Pons (tissue), 1 donor: Measurements from ENCODE around the gene UHRF1.
"Not testable (repeated sequence)": the region's sequence is repeated elsewhere in the genome, so short reads cannot be mapped to it uniquely, and the experiment has no call there.

ENCODE experiments used
- DNase-seq: peaks from one replicate; pipeline ENCODE4 v3.0.0-alpha.2; 2016; ENCODE audit warnings: low spot score

UHRF1 gene

GRCh38 chr19:4900879-4901278 lies 8.4 kb upstream of the UHRF1 start:
- not testable (repeated sequence) for DNase-seq

DNA sequence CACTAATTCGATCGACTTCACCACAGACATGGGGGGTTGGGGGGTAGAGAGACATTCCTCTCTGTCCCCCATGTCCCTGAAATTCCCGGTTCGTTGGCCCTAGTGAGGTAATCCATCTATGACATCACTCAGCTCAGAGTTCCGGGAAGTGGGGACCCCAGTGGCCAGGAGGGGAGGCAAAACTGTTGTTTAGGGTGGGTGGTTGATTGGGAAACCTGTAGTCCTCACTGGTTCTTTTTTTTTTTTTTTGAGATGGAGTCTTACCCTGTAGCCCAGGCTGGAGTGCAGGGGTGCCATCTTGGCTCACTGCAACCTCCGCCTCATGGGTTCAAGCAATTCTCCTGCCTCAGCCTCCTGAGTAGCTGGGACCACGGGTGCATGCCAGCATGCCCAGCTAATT lies 6.5 kb upstream of the UHRF1 start, which contains the start of gene ARRDC5:
Gene ARRDC5, minus strand, starts transcription at position 101 of the 400 bp plus-strand sequence. Its CDS starts 71 bp downstream, at position 30.
- DNase-seq, result no peak

- DNase-seq, result no peak
Measured at GRCh38 chr19:4904481-4904880, 4.8 kb upstream of the UHRF1 start.

DNA sequence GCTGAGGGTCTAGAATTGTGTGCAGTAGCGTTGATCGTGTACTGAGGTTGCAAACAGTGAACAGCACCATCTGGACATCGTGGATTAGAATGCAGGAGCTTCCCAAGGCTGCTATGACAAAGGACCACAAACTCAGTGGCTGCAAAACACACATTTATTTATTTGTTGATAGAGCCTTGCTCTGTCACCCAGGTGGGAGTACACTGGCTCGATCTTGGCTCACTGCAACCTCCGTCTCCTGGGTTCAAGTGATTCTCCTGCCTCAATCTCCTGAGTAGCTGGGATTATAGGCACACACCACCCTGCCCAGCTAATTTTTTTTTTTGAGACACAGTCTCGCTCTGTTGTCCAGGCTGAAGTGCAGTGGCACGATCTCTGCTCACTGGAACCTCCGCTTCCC lies 2.3 kb upstream of the UHRF1 start:
- no peak for DNase-seq

DNA sequence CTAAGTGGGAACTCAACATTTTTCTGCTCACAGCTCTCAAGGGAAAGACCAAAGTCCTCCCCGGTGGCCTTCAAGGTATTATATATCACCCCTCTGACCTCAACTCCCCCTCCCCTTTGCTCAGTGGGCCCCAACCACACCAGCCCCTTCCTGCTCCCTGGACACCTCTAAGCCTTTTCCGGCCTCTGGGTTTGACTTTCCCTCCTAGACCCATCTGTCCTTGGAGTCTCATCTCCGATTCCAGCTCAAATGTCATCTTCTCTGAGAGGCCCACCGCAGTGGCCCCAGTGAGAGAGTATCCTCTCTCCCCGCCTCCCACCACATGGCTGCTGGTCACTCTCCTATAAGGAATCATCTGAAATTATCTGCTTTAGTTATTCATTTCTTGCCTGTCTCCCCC lies 941 bp upstream of the UHRF1 start:
- no peak for DNase-seq

GRCh38 chr19:4908781-4909155 lies 533 bp upstream of the UHRF1 start:
- DNase-seq, result no peak

GRCh38 chr19:4909897-4910593 lies 744 bp downstream of the UHRF1 start:
- peak; percentile 86 for DNase-seq

GRCh38 chr19:4910594-4911281 lies 1.4 kb downstream of the UHRF1 start:
- DNase-seq, result peak; percentile 65

DNA sequence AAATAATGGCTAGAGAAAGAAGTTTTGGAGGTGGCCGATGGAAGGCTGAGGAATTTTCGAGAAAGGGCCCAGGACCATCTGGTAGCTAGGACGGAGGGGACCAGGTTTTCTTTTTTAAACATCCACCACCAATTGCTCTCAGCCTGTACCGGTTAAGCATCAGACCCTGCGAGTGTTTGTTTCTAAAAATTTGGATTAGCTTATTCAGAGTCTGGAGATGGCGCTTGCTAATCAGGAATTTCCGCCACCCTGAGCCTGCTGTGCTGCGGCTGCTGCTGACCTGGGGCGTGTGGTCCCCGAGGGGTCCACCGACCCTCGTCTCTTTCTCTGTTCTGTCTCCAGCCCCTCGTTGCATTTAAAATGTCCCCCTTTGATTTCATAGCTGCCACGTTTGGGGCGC lies 2.0 kb downstream of the UHRF1 start:
- no peak for DNase-seq

DNA sequence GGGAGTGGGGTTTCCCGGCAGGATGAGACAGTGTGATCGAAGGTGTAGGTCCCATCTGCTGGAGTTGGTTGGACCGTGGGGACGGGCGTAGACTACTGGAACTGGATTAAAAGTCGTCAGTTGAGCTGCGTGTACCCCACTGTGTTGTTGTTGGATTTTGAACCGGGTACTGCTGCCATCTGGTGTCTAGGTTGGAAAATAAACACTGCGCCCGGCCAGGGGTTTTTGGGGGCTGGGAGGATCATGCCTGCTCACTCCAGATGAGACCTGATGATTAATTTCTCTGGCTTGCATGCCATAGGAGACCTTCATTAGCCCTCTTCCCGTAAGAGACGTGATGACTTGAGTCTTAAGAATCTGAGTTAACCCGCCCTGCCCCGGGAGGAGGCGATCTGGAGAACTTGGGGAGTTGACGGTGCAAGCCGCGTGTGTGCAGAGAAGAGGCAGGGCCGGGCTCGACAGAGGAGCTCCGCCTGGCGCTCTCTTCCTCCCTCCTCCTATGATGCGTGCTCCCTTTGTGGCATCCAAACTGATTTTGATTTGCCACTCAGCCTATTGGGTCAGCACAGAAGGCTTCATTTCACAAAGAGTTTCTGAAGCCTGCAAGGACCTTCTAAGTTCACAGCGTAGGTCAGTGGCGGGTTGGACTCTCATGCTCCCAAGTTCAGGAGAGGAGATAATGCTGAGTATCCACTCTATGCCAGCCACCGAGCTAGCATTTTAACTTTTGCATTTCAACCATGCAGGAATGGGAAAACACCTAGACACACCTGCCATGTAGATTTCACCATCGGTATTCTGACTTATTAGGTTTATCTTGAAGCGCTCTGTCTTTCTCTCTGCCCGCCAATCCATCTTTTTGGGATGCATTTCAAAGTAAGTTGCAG lies 2.7 kb downstream of the UHRF1 start:
- DNase-seq, result peak; percentile 77

DNA sequence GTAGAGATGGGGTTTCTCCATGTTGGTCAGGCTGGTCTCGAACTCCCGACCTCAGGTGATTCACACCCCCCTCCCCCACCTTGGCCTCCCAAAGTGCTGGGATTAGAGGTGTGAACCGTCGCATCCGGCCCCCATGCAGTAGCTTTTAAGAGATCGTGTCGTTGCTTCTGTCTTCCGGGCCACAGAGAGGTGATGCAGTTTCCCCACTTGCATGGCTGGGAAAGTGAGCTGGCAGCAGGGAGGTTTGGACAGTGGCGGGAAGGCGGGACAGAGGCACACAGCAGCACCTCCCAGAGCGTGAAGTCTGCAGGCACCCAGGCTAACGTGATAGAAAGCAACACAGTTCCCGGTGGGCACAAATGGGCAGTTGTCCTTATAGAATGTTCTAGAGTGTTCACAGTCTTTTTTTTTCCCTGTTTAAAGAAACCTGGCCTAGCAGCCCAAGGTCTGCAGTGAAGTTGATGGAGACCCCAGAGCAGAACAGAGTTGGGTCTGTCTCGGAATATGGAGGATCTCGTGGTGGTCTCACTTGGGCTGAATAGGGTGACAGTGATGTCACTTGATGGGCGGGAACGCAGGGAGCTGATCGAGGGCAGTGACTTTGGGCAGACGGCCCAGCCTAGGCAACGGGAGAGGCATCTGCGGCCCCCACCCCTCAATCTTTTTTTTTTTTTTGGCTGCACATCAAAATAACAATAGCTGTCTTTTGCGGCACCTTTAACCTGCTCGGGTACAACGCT lies 4.9 kb downstream of the UHRF1 start:
- DNase-seq, result no peak

DNA sequence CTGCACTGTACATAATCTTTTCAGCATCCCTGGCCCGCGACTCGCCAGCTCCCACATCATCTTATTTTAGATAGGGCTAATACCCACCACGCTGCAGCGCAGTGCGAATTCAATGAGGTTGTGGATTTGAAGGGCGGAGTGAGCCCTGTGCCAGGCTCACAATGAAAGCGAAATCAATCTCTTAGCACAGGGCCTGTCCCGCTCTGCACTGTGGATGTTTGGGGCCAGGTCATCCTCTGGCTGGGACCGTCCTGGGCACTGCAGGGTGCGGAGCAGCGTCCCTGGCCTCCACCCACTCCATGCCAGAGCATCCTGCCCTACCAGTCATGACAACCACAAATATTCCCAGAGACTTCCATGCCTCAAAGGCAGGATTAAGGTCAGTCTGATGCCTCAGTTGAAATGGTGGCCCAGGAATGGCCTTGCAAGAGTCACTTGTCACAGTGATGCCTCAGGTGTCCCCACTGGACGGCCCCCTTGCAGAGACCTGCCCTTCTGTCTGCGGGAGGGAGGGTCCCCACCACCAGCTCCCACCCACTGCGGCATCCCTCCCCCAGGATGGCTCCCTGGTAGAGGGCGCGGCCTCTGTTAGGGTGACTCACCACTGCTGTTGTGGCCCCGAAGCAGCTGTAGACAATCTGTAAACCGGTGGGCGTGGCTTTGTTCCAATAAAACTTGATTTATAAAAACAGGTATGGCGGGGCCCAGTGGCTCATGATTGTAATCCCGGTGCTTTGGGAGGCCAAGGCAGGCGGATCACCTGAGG lies 5.6 kb downstream of the UHRF1 start:
- DNase-seq, result no peak

DNA sequence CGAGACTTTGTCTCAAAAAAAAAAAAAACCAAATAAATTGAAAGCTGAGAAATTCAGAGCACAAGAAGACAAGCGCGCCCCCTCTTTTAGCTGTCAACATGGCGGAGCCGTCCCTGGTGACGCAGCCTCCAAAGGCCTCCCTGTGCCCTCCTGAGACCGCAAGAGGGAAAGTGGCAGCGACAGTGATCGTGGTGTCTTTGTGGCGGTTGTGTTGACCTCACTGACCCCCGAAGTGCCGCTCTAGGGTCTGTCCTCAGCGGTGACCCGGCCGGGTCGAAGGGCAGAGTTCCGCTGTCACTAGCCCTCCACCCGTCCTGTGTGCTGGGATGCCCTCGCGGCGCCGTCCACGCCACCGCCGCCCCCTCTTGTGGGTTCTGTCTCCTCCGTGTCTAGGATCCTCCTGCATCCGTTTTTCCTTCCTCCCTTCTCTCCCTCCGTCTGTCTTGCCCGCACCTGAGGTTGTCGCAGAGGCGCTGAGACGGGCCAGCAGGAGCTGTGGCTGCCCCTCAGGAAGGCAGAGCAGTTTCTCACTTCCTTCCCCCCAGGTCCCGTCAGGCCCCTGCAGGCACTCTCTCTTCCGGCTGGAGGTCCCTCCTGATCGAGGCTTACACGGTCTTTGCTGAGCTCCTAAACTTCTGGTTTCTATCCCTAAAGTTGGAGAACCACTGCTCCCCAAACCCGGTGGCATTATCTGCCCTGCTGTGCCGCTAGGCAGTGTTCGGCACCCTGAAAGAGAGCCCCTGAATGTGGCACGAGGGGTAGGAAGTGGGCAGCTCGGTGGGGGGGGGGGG lies 7.2 kb downstream of the UHRF1 start:
- DNase-seq, result no peak

- peak; percentile 22 for DNase-seq
Measured at GRCh38 chr19:4922530-4923275, 13.4 kb downstream of the UHRF1 start.

GRCh38 chr19:4923276-4923747 lies 14.0 kb downstream of the UHRF1 start:
- no peak for DNase-seq

GRCh38 chr19:4929186-4929585 lies 19.9 kb downstream of the UHRF1 start:
- DNase-seq, result no peak

- no peak for DNase-seq
Measured at GRCh38 chr19:4930664-4931063, 21.4 kb downstream of the UHRF1 start.

DNA sequence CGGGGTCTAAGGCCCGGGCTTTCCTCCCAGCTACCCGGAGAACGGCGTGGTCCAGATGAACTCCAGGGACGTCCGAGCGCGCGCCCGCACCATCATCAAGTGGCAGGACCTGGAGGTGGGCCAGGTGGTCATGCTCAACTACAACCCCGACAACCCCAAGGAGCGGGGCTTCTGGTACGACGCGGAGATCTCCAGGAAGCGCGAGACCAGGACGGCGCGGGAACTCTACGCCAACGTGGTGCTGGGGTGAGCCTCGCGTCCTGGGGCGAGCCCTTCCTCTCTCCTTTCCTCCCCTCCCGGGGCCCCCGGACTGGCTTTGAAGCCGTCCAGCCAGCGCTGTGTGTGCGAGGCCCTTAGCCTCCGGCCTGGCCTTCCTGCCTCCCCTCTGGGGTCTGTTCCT lies 23.4 kb downstream of the UHRF1 start:
- no peak for DNase-seq

- DNase-seq, result peak; percentile 17
Measured at GRCh38 chr19:4933528-4933927, 24.2 kb downstream of the UHRF1 start.

DNA sequence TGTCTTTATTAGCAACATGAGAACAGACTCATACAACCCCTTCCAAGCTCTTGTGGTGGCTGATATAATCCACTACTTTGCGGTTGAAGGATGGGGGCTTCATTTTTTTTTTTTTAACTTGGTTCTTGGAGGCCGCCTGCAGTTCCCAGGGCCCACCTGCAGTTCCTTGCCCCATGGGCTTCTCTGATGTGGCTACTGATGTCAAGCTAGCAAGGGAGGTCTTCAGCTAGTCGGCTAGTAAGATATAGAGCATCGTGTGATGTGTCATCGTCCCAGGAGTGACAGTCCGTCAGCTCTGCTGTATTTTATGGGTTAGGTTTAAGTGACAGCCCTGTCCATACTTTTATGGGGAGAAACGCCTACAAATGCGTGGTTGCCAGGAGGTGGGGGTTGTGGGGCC lies 26.1 kb downstream of the UHRF1 start:
- no peak for DNase-seq
